ENCODE results near the gene C1QA.
"Not testable (repeated sequence)": the region's sequence is repeated elsewhere in the genome, so short reads cannot be mapped to it uniquely, and the experiment has no call there.

Gene C1QA

GRCh38 chr1:22666412-22666811 is 30.0 kb downstream of the C1QA start:
- Histone ChIP-seq H3K27ac (replicated peaks) (no peak overlapping the region), H3K4me3 (replicated peaks; ENCODE audit: insufficient read depth, low read length) (no peak overlapping the region), H3K27me3 (ENCODE audit: insufficient read depth, poor library complexity, severe bottlenecking) (no peaks in the 10 kb centered on the region)
- DNase-seq (ENCODE audit: low read depth in 1 of 2, low spot score in 1 of 2), result no peak
- TF ChIP-seq SPI1 (IDR thresholded peaks at IDR 0.05; ENCODE audit: borderline replicate concordance, low read depth), result no peak
- no peak for TF ChIP-seq CTCF (IDR thresholded peaks at IDR 0.05; ENCODE audit: insufficient read depth, low read length)
- TF ChIP-seq REST (IDR thresholded peaks at IDR 0.05; ENCODE audit: insufficient replicate concordance, low read depth), result no peak
- no peak for TF ChIP-seq POLR2AphosphoS5 (IDR thresholded peaks at IDR 0.05; ENCODE audit: low read depth)
- TF ChIP-seq GABPA (IDR thresholded peaks at IDR 0.05; ENCODE audit: low read depth), result no peak

- H3K4me3 ChIP-seq (replicated peaks; ENCODE audit: insufficient read depth, low read length), result not testable (repeated sequence)
Observed at GRCh38 chr1:22668840-22669239, 32.4 kb downstream of the C1QA start.

GRCh38 chr1:22670352-22670975 is 34.0 kb downstream of the C1QA start:
- no peak overlapping the region for H3K4me3 ChIP-seq (replicated peaks; ENCODE audit: insufficient read depth, low read length)
- no peak for TF ChIP-seq REST (IDR thresholded peaks at IDR 0.05; ENCODE audit: insufficient replicate concordance, low read depth)
- no peak for TF ChIP-seq GABPA (IDR thresholded peaks at IDR 0.05; ENCODE audit: low read depth)
- TF ChIP-seq CTCF (IDR thresholded peaks at IDR 0.05; ENCODE audit: insufficient read depth, low read length), result no peak
- no peak for TF ChIP-seq POLR2AphosphoS5 (IDR thresholded peaks at IDR 0.05; ENCODE audit: low read depth)
- TF ChIP-seq SPI1 (IDR thresholded peaks at IDR 0.05; ENCODE audit: borderline replicate concordance, low read depth), result no peak
- H3K27ac ChIP-seq (replicated peaks), result no peak overlapping the region
- no peaks in the 10 kb centered on the region for H3K27me3 ChIP-seq (ENCODE audit: insufficient read depth, poor library complexity, severe bottlenecking)
- no peak for DNase-seq (ENCODE audit: low read depth in 1 of 2, low spot score in 1 of 2)

More at GRCh38 chr1:22668840-22669239, 32.4 kb downstream of the C1QA start:
- H3K27me3 ChIP-seq (ENCODE audit: insufficient read depth, poor library complexity, severe bottlenecking); DNase-seq (ENCODE audit: low read depth in 1 of 2, low spot score in 1 of 2); H3K27ac ChIP-seq (replicated peaks): not testable (repeated sequence)

- Histone ChIP-seq H3K27me3 (ENCODE audit: insufficient read depth, poor library complexity, severe bottlenecking) (no peaks in the 10 kb centered on the region), H3K4me3 (replicated peaks; ENCODE audit: insufficient read depth, low read length) (no peak overlapping the region), H3K27ac (replicated peaks) (no peak overlapping the region)
- DNase-seq (ENCODE audit: low read depth in 1 of 2, low spot score in 1 of 2), result no peak
- TF ChIP-seq CTCF (IDR thresholded peaks at IDR 0.05; ENCODE audit: insufficient read depth, low read length) (no peak), REST (IDR thresholded peaks at IDR 0.05; ENCODE audit: insufficient replicate concordance, low read depth) (no peak), GABPA (IDR thresholded peaks at IDR 0.05; ENCODE audit: low read depth) (no peak), SPI1 (IDR thresholded peaks at IDR 0.05; ENCODE audit: borderline replicate concordance, low read depth) (no peak), POLR2AphosphoS5 (IDR thresholded peaks at IDR 0.05; ENCODE audit: low read depth) (no peak)
Observed at GRCh38 chr1:22671999-22672398, 35.6 kb downstream of the C1QA start.
